OCI-LY7 (cell line): ENCODE results near the gene MED13. TPM values are rescaled to one million over a fixed set of nuclear protein-coding genes. Genes with fewer than 3 reads are reported as not detected.

Experiments
- BruUV-seq: library from RNA; stranded (reverse); fragments of 400-500 nt; replicated peaks from 2 replicates; lab custom pipeline; 2021; lab: Mats Ljungman, UMichigan
- CTCF ChIA-PET: fragments of 300-600 bp; sonication (Branson Sonifier 250); formaldehyde crosslinking; loops from one replicate; lab custom pipeline; 2022; ENCODE audit warnings: antibody characterized with exemption; ENCODE audit not compliant: unreplicated experiment; lab: Charles Lee
- POLR2A ChIA-PET: fragments of 300-600 bp; sonication (Branson Sonifier 250); formaldehyde crosslinking; loops from one replicate; lab custom pipeline; 2022; ENCODE audit warnings: antibody characterized with exemption; lab: Charles Lee
- DNase-seq: peaks from one replicate; pipeline ENCODE4 v3.0.0-alpha.2; 2015; ENCODE audit warnings: low spot score
- H2AFZ ChIP-seq: fragments of 200-600 bp; sonication (generic), shearing (Covaris generic); 2 replicates; pipeline ENCODE4 v1.6.1; 2014; ENCODE audit warnings: mild to moderate bottlenecking, antibody characterized with exemption, low read length, moderate library complexity
- H3K27ac ChIP-seq: fragments of 200-600 bp; sonication (generic); 2 replicates; pipeline ENCODE4 v1.5.1; 2014; ENCODE audit warnings: mixed run types, low read depth, mild to moderate bottlenecking, moderate library complexity, low read length, inconsistent platforms; ENCODE audit not compliant: poor library complexity, severe bottlenecking
- H3K36me3 ChIP-seq: fragments of 200-600 bp; sonication (generic); 2 replicates; pipeline ENCODE4 v1.6.1; 2014; ENCODE audit warnings: mild to moderate bottlenecking, antibody characterized with exemption, low read length, moderate library complexity, mixed read lengths; ENCODE audit not compliant: insufficient read depth
- H3K4me1 ChIP-seq: fragments of 200-600 bp; sonication (generic); 2 replicates; pipeline ENCODE4 v1.5.1; 2014; ENCODE audit warnings: mild to moderate bottlenecking, low read length; ENCODE audit not compliant: insufficient read depth, poor library complexity, severe bottlenecking
- H3K4me2 ChIP-seq: fragments of 200-600 bp; sonication (generic); 2 replicates; pipeline ENCODE4 v1.6.1; 2014; ENCODE audit warnings: mild to moderate bottlenecking, low read length
- H3K4me3 ChIP-seq: fragments of 200-600 bp; sonication (generic); 2 replicates; pipeline ENCODE4 v1.5.1; 2014; ENCODE audit warnings: mild to moderate bottlenecking, low read depth, low read length; ENCODE audit not compliant: poor library complexity, severe bottlenecking
- H3K79me2 ChIP-seq: fragments of 200-600 bp; sonication (generic); 2 replicates; pipeline ENCODE4 v1.6.1; 2016; ENCODE audit warnings: low read depth, mild to moderate bottlenecking, low read length, moderate library complexity, mixed read lengths; ENCODE audit not compliant: insufficient read depth
- H3K9me2 ChIP-seq: fragments of 200-600 bp; sonication (generic); 2 replicates; pipeline ENCODE4 v1.6.1; 2016; ENCODE audit warnings: mild to moderate bottlenecking, low read length, mixed read lengths; ENCODE audit not compliant: insufficient read depth
- H3K9me3 ChIP-seq: fragments of 200-600 bp; sonication (generic); 2 replicates; pipeline ENCODE4 v1.6.1; 2014; ENCODE audit warnings: mild to moderate bottlenecking, mixed run types, low read length, mixed read lengths
- H4K20me1 ChIP-seq: fragments of 200-600 bp; sonication (generic); 2 replicates; pipeline ENCODE4 v1.6.1; 2014; ENCODE audit warnings: mild to moderate bottlenecking, antibody characterized with exemption, low read length, moderate library complexity, mixed read lengths; ENCODE audit not compliant: insufficient read depth
- EZH2phosphoT487 ChIP-seq: fragments of 200-600 bp; sonication (generic); IDR thresholded peaks from 2 replicates; pipeline ENCODE4 v1.6.1; 2018; ENCODE audit warnings: low read depth, borderline replicate concordance, mild to moderate bottlenecking, mixed run types, antibody characterized with exemption, low read length, moderate library complexity, mixed read lengths
- intact Hi-C: fragments of 100-400 bp; cut with micrococcal nuclease; formaldehyde crosslinking; loops from one replicate; pipeline ENCODE4 v1.10.0; 2022; ENCODE audit not compliant: unreplicated experiment
- total RNA-seq, 2 experiments: library from RNA; depleted of rRNA in 1 of 2; stranded (reverse); fragments of >200 nt in 1 of 2; shearing (Covaris generic) in 1 of 2; gene quantifications; 2 replicates each; pipeline ENCODE4 v1.2.3, GENCODE V29; 2014 to 2022
- TF ChIP-seq, protein P1 (sequence below): fragments of 200-600 bp; sonication (generic); conservative IDR thresholded peaks from 2 replicates; pipeline ENCODE4 v1.5.1; 2014; ENCODE audit warnings: mild to moderate bottlenecking, antibody characterized with exemption, low read length, moderate library complexity, mixed read lengths

The MED13 gene
- total RNA-seq, 2 experiments from 2014 or later = 42.3 to 70.8 TPM

DNA sequence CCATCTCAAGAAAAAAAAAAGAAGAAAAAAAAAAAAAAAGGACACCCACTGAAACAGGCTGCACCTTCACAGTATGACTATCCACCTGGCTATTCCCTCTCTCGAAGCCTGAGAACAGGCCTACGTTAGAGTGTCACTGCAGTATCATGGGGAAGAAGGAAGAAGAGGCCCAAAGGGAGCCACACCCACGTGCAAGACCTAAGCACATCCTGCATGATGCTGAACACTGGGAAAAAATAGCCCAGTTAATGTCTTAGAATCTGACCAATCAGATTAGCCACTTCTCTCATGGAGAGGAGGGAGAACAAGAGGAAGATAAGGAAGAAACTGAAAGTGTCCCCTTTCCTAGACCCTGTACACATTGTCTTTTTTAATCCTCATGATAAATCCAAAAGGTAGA is 19.5 kb upstream of the MED13 start:
- H3K9me2 ChIP-seq = no peaks in the 10 kb centered on the region
- H3K4me3 ChIP-seq = no peak overlapping the region
- H3K27ac ChIP-seq = no peak overlapping the region
- H3K9me3 ChIP-seq = no peaks in the 10 kb centered on the region
- intact Hi-C loops = loop anchor here (5.0 kb wide), 1 partner anchor 1318 kb away; no protein-coding TSS in a partner anchor
- no peak overlapping the region for H2AFZ ChIP-seq
- no peak overlapping the region for H3K4me2 ChIP-seq
- no peak for DNase-seq
- TF ChIP-seq EZH2phosphoT487 = no peak
- TF ChIP-seq, protein P1, sequence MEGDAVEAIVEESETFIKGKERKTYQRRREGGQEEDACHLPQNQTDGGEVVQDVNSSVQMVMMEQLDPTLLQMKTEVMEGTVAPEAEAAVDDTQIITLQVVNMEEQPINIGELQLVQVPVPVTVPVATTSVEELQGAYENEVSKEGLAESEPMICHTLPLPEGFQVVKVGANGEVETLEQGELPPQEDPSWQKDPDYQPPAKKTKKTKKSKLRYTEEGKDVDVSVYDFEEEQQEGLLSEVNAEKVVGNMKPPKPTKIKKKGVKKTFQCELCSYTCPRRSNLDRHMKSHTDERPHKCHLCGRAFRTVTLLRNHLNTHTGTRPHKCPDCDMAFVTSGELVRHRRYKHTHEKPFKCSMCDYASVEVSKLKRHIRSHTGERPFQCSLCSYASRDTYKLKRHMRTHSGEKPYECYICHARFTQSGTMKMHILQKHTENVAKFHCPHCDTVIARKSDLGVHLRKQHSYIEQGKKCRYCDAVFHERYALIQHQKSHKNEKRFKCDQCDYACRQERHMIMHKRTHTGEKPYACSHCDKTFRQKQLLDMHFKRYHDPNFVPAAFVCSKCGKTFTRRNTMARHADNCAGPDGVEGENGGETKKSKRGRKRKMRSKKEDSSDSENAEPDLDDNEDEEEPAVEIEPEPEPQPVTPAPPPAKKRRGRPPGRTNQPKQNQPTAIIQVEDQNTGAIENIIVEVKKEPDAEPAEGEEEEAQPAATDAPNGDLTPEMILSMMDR = no peak
- ChIA-PET POLR2A (interaction anchor here (0.6 kb wide), 1 partner anchor 1054 kb away, joined by 3 read pairs; no protein-coding TSS in a partner anchor), CTCF (no interaction called here)
- H3K36me3 ChIP-seq = no peaks in the 10 kb centered on the region
- H4K20me1 ChIP-seq = no peaks in the 10 kb centered on the region
- BruUV-seq = no TSS peak
- H3K79me2 ChIP-seq = no peaks in the 10 kb centered on the region
- no peaks in the 10 kb centered on the region for H3K4me1 ChIP-seq

DNA sequence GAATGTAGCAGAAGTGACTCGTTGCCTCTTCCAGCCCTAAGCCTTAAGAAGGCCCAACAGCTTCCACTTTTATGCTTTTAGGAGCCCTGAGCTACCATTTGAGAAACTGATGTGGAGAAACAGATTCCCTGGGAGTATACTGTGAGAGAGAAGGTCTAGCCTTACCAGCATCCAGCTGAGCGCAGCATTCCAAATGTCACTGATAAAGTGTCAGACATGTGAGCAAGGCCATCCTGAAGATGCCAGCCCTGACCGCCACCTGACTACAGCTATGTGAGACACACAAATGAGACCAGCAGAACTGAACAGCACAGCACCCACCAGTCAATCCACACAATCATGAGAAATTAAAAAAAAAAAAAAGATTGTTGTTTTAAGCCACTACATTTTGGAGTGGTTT is 18.6 kb upstream of the MED13 start:
- no peak overlapping the region for H3K4me2 ChIP-seq

DNA sequence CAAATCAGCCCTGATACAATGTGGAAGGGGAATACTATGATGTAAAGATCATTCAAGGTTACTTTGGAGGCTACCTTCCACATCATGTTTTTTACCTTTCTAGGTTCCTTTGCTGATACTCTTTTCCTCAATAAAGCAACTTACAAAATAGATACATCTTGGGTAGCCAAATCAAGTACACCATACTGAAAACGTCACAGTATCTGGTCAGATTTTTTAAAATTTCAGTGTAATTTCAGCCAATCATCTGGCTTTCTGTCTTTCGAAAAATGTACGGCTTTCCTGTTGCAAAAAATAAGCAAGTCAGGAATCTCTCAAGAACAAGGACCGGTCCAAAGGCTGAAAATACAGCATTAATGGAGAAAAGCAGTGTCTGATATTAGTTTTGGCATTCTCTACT is 15.6 kb upstream of the MED13 start:
- intact Hi-C loops = loop anchor here (5.0 kb wide), 1 partner anchor 1322 kb away; no protein-coding TSS in a partner anchor
- no peaks in the 10 kb centered on the region for H3K9me3 ChIP-seq
- DNase-seq = no peak
- ChIA-PET POLR2A (no interaction called here), CTCF (no interaction called here)
- H3K9me2 ChIP-seq = no peaks in the 10 kb centered on the region
- no peak overlapping the region for H3K4me3 ChIP-seq
- no TSS peak for BruUV-seq
- no peak overlapping the region for H3K27ac ChIP-seq
- no peak overlapping the region for H2AFZ ChIP-seq
- no peaks in the 10 kb centered on the region for H4K20me1 ChIP-seq
- no peaks in the 10 kb centered on the region for H3K79me2 ChIP-seq
- no peaks in the 10 kb centered on the region for H3K4me1 ChIP-seq
- no peaks in the 10 kb centered on the region for H3K36me3 ChIP-seq
- no peak for TF ChIP-seq EZH2phosphoT487
- TF ChIP-seq, protein P1 = no peak
- H3K4me2 ChIP-seq = no peak overlapping the region

More for the DNA sequence above, 18.6 kb upstream of the MED13 start:
- Histone ChIP-seq H3K36me3 (no peaks in the 10 kb centered on the region), H3K9me3 (no peaks in the 10 kb centered on the region), H3K4me1 (no peaks in the 10 kb centered on the region), H3K79me2 (no peaks in the 10 kb centered on the region), H3K27ac (no peak overlapping the region), H3K9me2 (no peaks in the 10 kb centered on the region), H4K20me1 (no peaks in the 10 kb centered on the region), H3K4me3 (no peak overlapping the region), H2AFZ (no peak overlapping the region)
- DNase-seq = no peak
- no peak for TF ChIP-seq EZH2phosphoT487
- TF ChIP-seq, protein P1 = no peak
- BruUV-seq = no TSS peak
- intact Hi-C loops = loop anchor here (5.0 kb wide), 1 partner anchor 1319 kb away; no protein-coding TSS in a partner anchor
- POLR2A ChIA-PET = interaction anchor here (0.6 to 0.7 kb wide), 2 partner anchors 9 to 1054 kb away, joined by 3 read pairs; no protein-coding TSS in a partner anchor
- CTCF ChIA-PET = no interaction called here
